ENCODE data around the gene SHISA9.

GRCh38 chr16:12901204-12901596, 198 bp upstream of the SHISA9 start:
- TF ChIP-seq CTCF (IDR thresholded peaks at IDR 0.05; ENCODE audit: poor library complexity) (no peak), EZH2 (IDR thresholded peaks at IDR 0.05; ENCODE audit: borderline replicate concordance) (no peak)

All from hepatocyte (in vitro differentiated cells).